Fibroblast of skin of left quadriceps (primary cell): ENCODE results near the gene TCERG1L.

Experiments used
- DNase-seq, 2 experiments: peaks; one replicate each; pipeline ENCODE4 v3.0.0-alpha.2; 2013; ENCODE audit warnings: low read depth in 2 of 2

TCERG1L gene

GRCh38 chr10:131125511-131126225 is 185.9 kb downstream of the TCERG1L start:
- no peak for DNase-seq

GRCh38 chr10:131124945-131125344 is 186.6 kb downstream of the TCERG1L start:
- DNase-seq: no peak

GRCh38 chr10:131123496-131123895 is 188.0 kb downstream of the TCERG1L start:
- no peak for DNase-seq

GRCh38 chr10:131121511-131122035 is 189.9 kb downstream of the TCERG1L start:
- no peak for DNase-seq

GRCh38 chr10:131119626-131120355 is 191.7 kb downstream of the TCERG1L start:
- DNase-seq: no peak

GRCh38 chr10:131117416-131118212 is 193.9 kb downstream of the TCERG1L start:
- no peak for DNase-seq

- no peak for DNase-seq
Observed at GRCh38 chr10:131116991-131117375, 194.5 kb downstream of the TCERG1L start.

GRCh38 chr10:131116216-131116990 is 195.1 kb downstream of the TCERG1L start:
- DNase-seq: no peak

- no peak for DNase-seq
Observed at GRCh38 chr10:131115801-131116200, 195.7 kb downstream of the TCERG1L start.

GRCh38 chr10:131115321-131115720 is 196.2 kb downstream of the TCERG1L start:
- DNase-seq: no peak

- DNase-seq: no peak
Observed at GRCh38 chr10:131114846-131115245, 196.7 kb downstream of the TCERG1L start.

- no peak for DNase-seq
Observed at GRCh38 chr10:131113709-131114291, 197.7 kb downstream of the TCERG1L start.

- no peak for DNase-seq
Observed at GRCh38 chr10:131113165-131113564, 198.4 kb downstream of the TCERG1L start.

GRCh38 chr10:131112691-131113090 is 198.8 kb downstream of the TCERG1L start:
- no peak for DNase-seq

- DNase-seq: no peak
Observed at GRCh38 chr10:131111471-131112080, 199.9 kb downstream of the TCERG1L start.

- no peak for DNase-seq
Observed at GRCh38 chr10:131111007-131111406, 200.5 kb downstream of the TCERG1L start.

- DNase-seq: no peak
Observed at GRCh38 chr10:131110241-131110783, 201.2 kb downstream of the TCERG1L start.

GRCh38 chr10:131109726-131110125 is 201.8 kb downstream of the TCERG1L start:
- DNase-seq: no peak

GRCh38 chr10:131109291-131109690 is 202.2 kb downstream of the TCERG1L start:
- DNase-seq: no peak

GRCh38 chr10:131107970-131108369 is 203.6 kb downstream of the TCERG1L start:
- no peak for DNase-seq
